ENCODE measurements around the gene RBM20. TPM values are rescaled to one million over a fixed set of nuclear protein-coding genes. Genes with fewer than 3 reads are reported as not detected.

Gene RBM20
- polyA plus RNA-seq, 3 donors: not detected

DNA sequence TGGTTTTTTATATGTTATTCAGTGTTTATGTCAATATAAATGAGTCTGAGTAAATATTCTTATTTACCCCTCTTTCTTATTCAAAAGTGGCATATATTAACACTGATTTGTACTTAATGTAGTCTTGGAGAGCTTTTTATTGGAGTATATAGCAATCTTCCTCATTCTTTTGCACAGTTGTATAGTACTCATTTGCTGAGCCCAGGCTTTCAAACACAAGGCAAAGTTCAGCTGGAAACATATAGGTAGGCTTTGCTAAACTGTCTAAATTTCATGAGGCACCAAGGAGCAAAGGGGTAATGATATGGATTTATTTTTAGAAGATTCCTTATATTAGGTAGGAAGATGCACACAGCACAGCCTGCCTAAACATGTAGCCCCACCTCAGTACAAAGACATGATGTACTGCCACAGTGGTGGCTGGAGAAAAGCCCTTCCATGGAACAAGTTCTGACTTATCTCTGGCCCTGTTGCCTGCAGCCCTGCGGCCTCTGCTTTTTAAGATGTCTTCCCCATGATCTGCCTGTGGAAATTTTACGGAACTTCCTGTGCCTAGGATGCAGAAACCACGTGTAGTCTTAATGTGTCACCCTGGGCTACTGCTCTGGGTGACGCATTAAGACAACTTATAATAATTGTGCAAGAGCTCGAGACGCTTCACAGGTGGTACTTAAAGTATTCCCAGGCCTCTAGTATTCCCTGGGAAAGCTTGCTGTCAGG, 218.0 kb downstream of the RBM20 start:
- H3K4me1 ChIP-seq (ENCODE audit: control insufficient read depth in 1 of 2, insufficient read depth in 2 of 2, low read length in 2 of 2): peaks cover 100% of the 10 kb centered on the region in 2 donors
- H3K27ac ChIP-seq (ENCODE audit: low read depth in 1 of 2, low read length in 2 of 2): peak overlapping the region; percentile 58 to 98
- H3K36me3 ChIP-seq (replicated peaks in 1 of 2; ENCODE audit: control insufficient read depth in 1 of 2, insufficient read depth in 2 of 2, low read length in 2 of 2): no peaks in the 10 kb centered on the region
- TF ChIP-seq, protein P1, sequence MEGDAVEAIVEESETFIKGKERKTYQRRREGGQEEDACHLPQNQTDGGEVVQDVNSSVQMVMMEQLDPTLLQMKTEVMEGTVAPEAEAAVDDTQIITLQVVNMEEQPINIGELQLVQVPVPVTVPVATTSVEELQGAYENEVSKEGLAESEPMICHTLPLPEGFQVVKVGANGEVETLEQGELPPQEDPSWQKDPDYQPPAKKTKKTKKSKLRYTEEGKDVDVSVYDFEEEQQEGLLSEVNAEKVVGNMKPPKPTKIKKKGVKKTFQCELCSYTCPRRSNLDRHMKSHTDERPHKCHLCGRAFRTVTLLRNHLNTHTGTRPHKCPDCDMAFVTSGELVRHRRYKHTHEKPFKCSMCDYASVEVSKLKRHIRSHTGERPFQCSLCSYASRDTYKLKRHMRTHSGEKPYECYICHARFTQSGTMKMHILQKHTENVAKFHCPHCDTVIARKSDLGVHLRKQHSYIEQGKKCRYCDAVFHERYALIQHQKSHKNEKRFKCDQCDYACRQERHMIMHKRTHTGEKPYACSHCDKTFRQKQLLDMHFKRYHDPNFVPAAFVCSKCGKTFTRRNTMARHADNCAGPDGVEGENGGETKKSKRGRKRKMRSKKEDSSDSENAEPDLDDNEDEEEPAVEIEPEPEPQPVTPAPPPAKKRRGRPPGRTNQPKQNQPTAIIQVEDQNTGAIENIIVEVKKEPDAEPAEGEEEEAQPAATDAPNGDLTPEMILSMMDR (IDR thresholded peaks at IDR 0.05): no peak
- H3K27me3 ChIP-seq (ENCODE audit: control insufficient read depth in 2 of 2, insufficient read depth in 2 of 2, low read length in 2 of 2): no peaks in the 10 kb centered on the region
- Mint-ChIP-seq H3K36me3 (peaks cover 0 to 2% of the 10 kb centered on the region in 2 donors), H3K27me3 (ENCODE audit: low read depth in 3 of 3) (peaks cover 0 to 3% (median 0%) of the 10 kb centered on the region in 3 donors), H3K27ac (peak overlapping the region; percentile 95 to 99 (median 97)), H3K4me3 (no peak overlapping the region), H3K9me3 (no peaks in the 10 kb centered on the region), H3K4me1 (peaks cover 95% of the 10 kb centered on the region)
- peak overlapping the region in 1 of 3 experiments; percentile 32 for H3K4me3 ChIP-seq (replicated peaks in 1 of 3; ENCODE audit: low read depth in 2 of 3, low read length in 3 of 3)
- intact Hi-C loops (cut with micrococcal nuclease): loop anchor here in 1 of 2 donors (1.0 kb wide), 1 partner anchor 10 kb away; no protein-coding TSS in a partner anchor
- DNase-seq: peak; percentile 87 to 98 (median 95)
- H3K4me2 ChIP-seq (replicated peaks; ENCODE audit: extremely low read depth, low read length, poor library complexity, severe bottlenecking): peak overlapping the region; percentile 15
- H3K79me2 ChIP-seq (ENCODE audit: insufficient read depth, low read length): no peaks in the 10 kb centered on the region
- H3K9ac ChIP-seq (ENCODE audit: insufficient read depth, low read length, poor library complexity, severe bottlenecking): no peak overlapping the region
- H4K20me1 ChIP-seq (ENCODE audit: insufficient read depth, low read length): no peaks in the 10 kb centered on the region
- peak overlapping the region; percentile 2 for H2AFZ ChIP-seq (ENCODE audit: insufficient read depth, low read depth, low read length, poor library complexity, severe bottlenecking)
- 10% methylated on average over 4 of the region's 6 CpGs for WGBS (ENCODE audit: insufficient coverage)
- H3K9me3 ChIP-seq (replicated peaks in 1 of 2; ENCODE audit: control insufficient read depth in 1 of 2, insufficient read depth in 1 of 2, low read length in 2 of 2): no peaks in the 10 kb centered on the region

DNA sequence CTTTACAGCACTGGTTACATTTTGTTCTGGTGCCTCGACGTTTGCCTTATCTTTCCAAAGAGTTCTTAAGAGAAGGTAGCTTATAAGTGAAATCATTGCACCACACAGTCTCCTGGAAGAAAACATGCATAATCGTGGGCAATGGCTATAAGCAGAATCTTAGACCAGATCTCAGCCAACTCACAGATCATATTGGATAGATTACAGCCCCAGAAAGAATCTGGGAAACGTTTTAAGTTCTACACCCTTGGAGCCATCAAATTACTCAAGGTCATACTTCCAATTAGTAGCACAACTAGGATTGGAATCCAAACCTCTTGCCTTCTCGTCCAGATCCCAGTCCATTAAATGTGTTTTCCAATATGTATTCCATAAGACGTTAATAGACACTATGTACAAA, 218.8 kb downstream of the RBM20 start:
- Mint-ChIP-seq H3K4me1 (peaks cover 95% of the 10 kb centered on the region), H3K36me3 (peaks cover 0 to 2% of the 10 kb centered on the region in 2 donors)
- H3K4me2 ChIP-seq (replicated peaks; ENCODE audit: extremely low read depth, low read length, poor library complexity, severe bottlenecking): peak overlapping the region; percentile 15

More for the DNA sequence above, 218.8 kb downstream of the RBM20 start:
- H3K27ac Mint-ChIP-seq: peak overlapping the region; percentile 95 to 99 (median 97)
- no peaks in the 10 kb centered on the region for H3K79me2 ChIP-seq (ENCODE audit: insufficient read depth, low read length)
- peak overlapping the region in 1 of 3 experiments; percentile 32 for H3K4me3 ChIP-seq (replicated peaks in 1 of 3; ENCODE audit: low read depth in 2 of 3, low read length in 3 of 3)
- no peaks in the 10 kb centered on the region for H4K20me1 ChIP-seq (ENCODE audit: insufficient read depth, low read length)
- H3K9me3 ChIP-seq (replicated peaks in 1 of 2; ENCODE audit: control insufficient read depth in 1 of 2, insufficient read depth in 1 of 2, low read length in 2 of 2): no peaks in the 10 kb centered on the region
- H2AFZ ChIP-seq (ENCODE audit: insufficient read depth, low read depth, low read length, poor library complexity, severe bottlenecking): no peak overlapping the region
- TF ChIP-seq, protein P1 (IDR thresholded peaks at IDR 0.05): no peak
- peaks cover 0 to 3% (median 0%) of the 10 kb centered on the region in 3 donors for H3K27me3 Mint-ChIP-seq (ENCODE audit: low read depth in 3 of 3)
- peak overlapping the region; percentile 58 to 98 for H3K27ac ChIP-seq (ENCODE audit: low read depth in 1 of 2, low read length in 2 of 2)
- H3K4me1 ChIP-seq (ENCODE audit: control insufficient read depth in 1 of 2, insufficient read depth in 2 of 2, low read length in 2 of 2): peaks cover 100% of the 10 kb centered on the region in 2 donors
- H3K9ac ChIP-seq (ENCODE audit: insufficient read depth, low read length, poor library complexity, severe bottlenecking): no peak overlapping the region
- DNase-seq: no peak
- H3K4me3 Mint-ChIP-seq: no peak overlapping the region
- H3K9me3 Mint-ChIP-seq: no peaks in the 10 kb centered on the region
- intact Hi-C loops (cut with micrococcal nuclease): loop anchor here in 1 of 2 donors (1.0 kb wide), 1 partner anchor 9 kb away; no protein-coding TSS in a partner anchor
- H3K36me3 ChIP-seq (replicated peaks in 1 of 2; ENCODE audit: control insufficient read depth in 1 of 2, insufficient read depth in 2 of 2, low read length in 2 of 2): no peaks in the 10 kb centered on the region
- WGBS (ENCODE audit: insufficient coverage): 100% methylated on average over 1 of the region's 6 CpGs
- H3K27me3 ChIP-seq (ENCODE audit: control insufficient read depth in 2 of 2, insufficient read depth in 2 of 2, low read length in 2 of 2): no peaks in the 10 kb centered on the region

Measured in CD14-positive monocyte (primary cell).